GM19099 (cell line): Measurements from ENCODE around the gene CLDN6.

ENCODE experiments used
- POLR2A ChIP-seq: IDR thresholded peaks from 3 replicates; pipeline ENCODE4 v1.6.1; 2011; ENCODE audit warnings: low read depth; ENCODE audit not compliant: insufficient read length; ENCODE audit errors: extremely low read depth

CLDN6 gene

GRCh38 chr16:2976201-2976600 is 41.8 kb downstream of the CLDN6 start:
- no peak for TF ChIP-seq POLR2A

- no peak for TF ChIP-seq POLR2A
These were observed 42.7 kb downstream of the CLDN6 start for GRCh38 chr16:2975161-2975795.

- no peak for TF ChIP-seq POLR2A
These were observed 43.5 kb downstream of the CLDN6 start for GRCh38 chr16:2974319-2975056.

- TF ChIP-seq POLR2A: peak; percentile 18
These were observed 44.2 kb downstream of the CLDN6 start for GRCh38 chr16:2973605-2974318.

DNA sequence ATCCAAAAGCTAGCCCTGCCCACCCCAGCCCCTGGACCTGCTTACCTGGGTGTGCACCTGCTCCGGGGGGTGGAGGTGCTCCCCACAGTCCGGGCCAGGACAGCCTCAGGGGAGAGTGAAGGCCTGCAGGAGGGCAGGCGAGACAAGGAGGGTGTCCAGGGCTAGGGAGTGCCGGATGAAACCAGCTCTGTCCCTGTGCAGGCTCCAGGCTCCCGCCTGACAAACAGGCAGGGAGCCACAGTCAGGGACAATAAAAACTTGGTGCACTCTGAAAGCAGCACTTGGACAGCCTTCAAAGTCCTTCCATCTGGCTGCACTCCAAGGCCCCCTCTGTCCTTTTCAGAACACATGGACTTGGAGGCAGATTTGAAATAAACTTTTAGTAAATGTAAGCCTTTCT is 44.9 kb downstream of the CLDN6 start:
- peak; percentile 6 for TF ChIP-seq POLR2A

DNA sequence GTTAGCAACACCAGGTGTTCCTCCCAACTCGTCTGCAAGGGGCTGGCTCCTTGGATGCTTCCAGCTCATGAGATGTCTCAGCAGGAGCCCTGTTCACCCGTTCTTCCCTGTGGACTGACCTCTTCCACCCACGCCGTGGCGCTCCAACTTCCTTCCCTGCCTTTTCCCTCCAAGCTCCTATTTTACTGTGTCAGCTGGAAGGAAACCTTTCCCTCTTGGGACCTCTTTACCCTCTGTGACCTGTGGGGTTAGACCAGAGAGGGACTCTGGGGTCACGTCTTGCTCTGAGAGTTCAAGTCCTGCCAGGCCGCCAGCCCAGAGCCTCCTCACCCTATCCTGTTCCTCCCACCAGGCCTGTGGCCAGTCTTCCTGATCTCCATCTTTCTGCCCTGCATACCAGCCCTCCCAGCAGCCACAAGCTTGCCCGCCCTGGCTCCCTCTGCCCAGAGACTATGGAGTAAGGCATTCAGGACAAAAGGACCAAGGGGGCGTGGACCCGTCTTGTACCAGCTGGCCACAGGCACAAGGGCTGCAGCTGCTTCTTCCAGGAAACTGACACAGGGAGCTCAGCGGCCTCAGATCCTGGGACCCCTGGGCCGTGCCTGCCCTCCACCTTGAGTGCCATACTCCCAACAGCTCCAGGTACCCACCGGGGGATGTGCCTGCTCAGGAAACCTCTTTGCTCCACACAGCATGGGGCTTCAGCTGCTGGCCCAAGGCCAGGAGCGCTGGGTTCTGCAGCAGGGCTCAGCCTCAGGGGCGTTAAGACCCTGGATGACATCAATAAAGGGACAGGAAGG is 45.8 kb downstream of the CLDN6 start:
- peak; percentile 12 for TF ChIP-seq POLR2A

- TF ChIP-seq POLR2A: no peak
These were observed 46.6 kb downstream of the CLDN6 start for GRCh38 chr16:2971134-2971984.

- TF ChIP-seq POLR2A: no peak
These were observed 47.4 kb downstream of the CLDN6 start for GRCh38 chr16:2970563-2970962.

DNA sequence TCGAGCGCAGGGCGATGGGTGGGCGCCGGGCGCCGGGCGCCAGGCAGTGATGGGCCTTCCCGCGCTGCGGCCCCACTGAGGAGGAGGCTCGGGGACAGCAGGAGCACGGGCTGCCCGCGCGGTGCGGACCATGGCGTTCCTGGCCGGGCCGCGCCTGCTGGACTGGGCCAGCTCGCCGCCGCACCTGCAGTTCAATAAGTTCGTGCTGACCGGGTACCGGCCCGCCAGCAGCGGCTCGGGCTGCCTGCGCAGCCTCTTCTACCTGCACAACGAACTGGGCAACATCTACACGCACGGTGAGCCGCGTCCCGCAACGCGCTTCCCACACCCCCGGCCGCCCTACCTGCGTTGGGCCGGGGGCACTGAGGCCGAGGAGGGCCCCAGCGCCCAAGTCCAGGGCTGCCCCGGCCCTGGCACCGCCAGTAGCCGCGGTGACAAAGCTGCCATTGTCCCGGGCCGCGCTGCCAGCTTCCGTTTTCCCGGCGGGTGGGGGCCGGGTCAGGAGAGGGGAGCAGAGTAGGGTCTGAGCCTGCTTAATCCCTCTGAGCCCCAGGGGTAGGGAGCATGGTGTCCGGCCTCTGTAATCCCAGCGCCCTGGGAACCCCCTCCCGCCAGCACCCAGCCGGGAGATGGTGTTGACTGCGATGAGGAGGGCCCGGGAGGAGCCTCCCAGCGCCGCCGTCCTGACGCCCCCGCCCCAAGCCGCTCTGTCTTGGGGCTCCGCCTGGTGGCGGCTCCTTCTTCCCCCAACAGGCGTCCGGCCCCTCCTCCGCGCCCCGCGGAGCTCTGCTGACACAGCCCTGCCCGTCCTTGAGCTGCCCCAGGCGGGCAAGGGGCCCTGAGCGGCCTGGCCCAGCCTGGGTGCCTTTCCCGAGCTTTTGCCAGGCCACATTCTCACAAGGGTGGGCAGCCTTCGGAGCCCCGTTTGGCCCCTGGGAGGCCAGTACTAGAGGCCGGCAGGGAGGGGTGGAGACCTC is 48.1 kb downstream of the CLDN6 start:
- no peak for TF ChIP-seq POLR2A

DNA sequence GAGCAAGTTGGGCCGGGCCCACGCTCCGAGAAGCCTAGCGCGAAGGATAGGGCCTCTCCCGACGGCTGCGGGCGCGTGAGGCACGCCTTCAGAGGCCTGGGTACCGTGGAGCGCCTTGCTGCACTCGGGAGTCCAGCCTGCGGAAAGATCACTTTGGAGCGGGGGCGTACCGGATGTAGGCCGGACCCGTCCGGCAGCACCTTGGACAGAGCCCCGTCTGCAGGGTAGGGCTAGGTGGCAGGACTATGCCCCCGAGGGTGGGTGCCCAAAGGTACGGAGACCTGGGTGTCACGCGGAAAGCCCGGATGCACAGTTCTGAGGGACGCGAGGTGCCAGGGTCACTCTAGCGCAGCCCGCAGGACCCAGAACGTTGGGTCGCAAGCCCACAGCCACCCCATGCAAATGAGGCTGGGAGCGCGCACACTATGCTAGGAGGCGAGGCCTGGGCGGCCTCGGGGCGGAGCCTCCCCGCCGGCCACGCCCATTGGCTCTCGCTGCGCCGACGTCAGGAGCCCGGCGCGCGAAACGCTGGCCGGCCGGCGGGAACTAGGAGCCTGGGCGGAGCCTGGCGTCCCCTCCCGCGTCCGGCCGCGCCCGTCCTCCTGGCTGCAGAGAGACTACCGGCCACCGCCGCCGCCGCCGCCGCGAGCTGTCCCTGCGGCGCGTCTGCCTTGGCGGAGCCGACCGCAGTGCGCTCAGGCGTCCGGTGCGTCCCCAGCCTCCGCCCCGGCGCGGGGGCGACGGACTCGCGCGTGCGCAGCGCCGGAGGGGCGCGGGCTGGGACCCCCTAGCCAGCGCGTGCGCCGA is 49.0 kb downstream of the CLDN6 start, which contains the start of gene PAQR4:
TSS of gene PAQR4 (plus strand) at position 611 of the 807 bp plus-strand sequence. CDS start 327 bp downstream, outside the sequence.
- peak; percentile 61 for TF ChIP-seq POLR2A

GRCh38 chr16:2968368-2968737 is 49.6 kb downstream of the CLDN6 start:
- peak; percentile 39 for TF ChIP-seq POLR2A

GRCh38 chr16:2967721-2968161 is 50.2 kb downstream of the CLDN6 start:
- TF ChIP-seq POLR2A: no peak
